CD1c-positive myeloid dendritic cell (primary cell): Measurements from ENCODE around the gene GALM.
"Not testable (repeated sequence)": the region's sequence is repeated elsewhere in the genome, so short reads cannot be mapped to it uniquely, and the experiment has no call there.

ENCODE experiments used
- DNase-seq: peaks from one replicate; pipeline ENCODE4 v3.0.0-alpha.2; 2016; ENCODE audit errors: extremely low spot score

GALM gene

DNA sequence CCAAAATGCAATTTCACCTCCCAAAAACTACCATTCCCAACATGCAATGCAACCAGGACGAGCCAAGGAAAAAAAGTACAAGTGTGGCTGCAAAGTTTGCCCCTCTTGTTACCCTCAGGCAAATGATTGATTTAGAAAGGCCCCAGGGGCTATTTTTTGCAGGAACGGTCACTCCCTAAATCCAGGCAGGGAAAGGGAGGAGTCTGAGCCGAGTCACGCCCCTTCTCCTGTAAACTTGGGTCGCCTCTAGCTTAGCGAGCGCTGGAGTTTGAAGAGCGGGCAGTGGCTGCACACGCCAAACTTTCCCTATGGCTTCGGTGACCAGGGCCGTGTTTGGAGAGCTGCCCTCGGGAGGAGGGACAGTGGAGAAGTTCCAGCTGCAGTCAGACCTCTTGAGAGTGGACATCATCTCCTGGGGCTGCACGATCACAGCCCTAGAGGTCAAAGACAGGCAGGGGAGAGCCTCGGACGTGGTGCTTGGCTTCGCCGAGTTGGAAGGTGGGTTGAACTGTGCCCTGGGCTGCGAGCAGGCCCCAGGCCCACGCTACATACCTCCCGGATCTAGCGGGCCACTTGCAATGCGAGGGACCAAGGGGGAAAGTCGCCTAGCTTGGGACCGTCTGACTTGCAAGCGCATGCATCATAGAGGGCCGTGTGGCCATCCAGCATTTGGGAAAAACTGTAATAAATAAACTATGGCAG is at the start of gene GALM:
GALM (plus strand) TSS at position 261 of the 702 bp plus-strand sequence; CDS start at position 309, 48 bp downstream.
- peak; percentile 84 for DNase-seq

DNA sequence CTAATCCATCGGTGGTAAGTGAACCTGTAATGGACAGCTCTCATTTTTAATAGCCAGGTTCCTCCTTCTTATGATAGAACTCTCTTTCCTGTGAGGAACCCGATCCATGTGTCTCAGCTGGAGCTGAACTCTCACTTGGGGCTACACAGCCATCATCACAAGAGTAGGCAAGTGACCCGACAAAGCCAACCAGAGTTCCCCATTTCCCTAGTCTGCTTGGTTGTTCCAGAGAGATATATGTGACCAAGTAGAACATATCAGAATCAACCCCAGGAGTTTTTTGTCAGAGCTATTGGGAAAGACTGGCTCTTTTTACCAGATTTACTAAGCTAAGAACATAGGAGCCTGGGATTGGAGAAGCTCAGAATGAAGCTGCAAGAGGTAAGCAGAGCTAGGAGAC is 48.6 kb upstream of the GALM start:
- peak; percentile 54 for DNase-seq

DNA sequence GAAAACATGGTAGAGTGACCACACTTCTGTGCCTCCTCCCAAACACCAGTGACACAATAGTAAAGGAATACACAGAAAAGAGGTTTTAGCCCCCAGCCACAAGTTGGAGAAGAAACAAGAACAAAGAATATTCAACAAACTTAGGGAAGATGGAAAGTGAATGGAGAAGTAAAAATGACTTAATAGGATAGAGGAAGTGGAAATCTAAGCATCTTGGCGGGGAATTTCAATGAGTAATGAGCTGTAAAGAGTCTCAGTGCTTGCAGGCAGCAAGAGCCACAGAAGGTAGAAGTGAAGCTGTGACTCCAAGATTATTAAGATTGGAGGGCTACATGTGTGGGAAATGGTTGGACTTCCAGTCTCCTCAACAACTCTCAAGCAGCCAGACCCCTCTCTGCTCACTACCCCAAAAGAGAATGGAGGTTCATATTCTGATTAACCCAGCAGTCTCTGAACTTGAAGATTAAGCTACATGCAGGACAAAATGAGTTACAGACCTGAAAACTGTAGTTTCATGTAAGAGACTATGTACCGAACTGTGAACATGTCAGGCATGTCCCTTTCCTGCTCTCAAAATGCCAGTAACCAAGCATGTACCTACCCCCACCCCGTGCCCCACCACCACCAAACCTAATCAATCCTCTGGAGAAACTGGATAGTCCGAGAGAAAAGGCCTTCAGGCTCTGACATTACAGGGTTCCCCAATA is 46.3 kb upstream of the GALM start:
- peak; percentile 92 for DNase-seq

DNA sequence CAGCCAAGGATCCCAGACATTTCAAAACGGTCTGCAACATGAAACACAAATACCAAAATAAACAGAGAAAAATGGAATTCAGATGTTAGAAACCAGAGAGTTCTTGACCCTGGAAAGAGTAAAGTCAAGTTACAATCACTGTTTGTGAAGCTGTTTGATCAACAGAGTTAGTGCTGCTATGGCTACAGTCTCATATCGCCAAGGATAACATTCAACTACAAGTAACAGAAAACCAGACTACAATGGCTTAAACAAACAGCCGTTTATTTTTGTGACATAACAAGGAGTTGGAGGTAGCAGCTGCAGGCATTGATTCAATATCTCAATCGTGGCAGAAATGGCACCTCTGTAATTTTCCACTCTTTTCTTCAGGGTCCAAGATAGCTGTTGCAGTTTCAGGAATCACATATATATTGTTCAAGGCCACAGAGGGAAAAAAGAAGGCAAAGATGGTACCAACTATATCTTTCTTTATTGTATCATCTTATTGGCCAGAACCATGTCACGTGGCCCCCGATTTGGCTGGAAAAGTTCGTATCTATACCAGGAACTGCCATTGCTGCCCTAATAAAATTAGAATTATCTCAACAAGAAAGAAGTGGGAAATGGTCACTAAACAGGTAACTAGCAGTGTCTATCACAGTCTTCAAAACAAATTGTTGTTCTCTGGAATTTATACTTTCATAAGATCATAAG is 45.5 kb upstream of the GALM start:
- peak; percentile 30 for DNase-seq

DNA sequence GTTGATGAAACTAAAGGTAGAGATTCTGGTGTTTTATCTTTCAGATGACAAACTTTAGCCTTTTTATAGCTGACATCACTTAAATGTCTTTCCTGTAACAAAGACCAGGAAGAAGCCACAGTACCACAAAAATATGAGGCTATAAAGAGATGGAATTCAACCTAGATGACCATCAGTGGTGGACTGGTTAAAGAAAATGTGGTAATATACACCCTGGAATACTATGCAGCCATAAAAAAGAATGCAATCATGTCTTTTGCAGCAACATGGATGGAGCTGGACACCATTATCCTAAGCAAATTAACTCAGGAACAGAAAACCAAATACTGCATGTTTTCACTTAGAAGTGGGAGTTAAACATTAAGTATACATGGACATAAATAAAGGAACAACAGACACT is 44.9 kb upstream of the GALM start:
- DNase-seq, result no peak

DNA sequence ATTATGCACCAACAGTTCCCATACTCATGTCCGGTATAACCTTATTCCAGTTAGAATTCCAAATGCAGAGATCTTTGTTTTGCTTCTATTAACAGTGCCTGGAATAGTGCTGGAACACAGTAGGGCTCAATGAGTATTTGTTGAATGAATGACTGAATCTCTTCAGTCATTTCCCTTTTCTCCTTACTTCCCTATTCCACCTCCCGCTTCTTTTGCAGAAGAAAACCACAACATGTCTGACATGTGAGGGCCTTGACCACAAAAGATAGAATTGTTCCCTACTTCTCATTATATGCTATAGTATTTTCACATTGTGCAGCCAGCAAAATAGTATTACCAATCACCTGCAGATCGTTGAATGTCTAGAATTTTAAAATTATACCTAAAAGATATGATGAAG is 43.7 kb upstream of the GALM start:
- peak; percentile 85 for DNase-seq

DNA sequence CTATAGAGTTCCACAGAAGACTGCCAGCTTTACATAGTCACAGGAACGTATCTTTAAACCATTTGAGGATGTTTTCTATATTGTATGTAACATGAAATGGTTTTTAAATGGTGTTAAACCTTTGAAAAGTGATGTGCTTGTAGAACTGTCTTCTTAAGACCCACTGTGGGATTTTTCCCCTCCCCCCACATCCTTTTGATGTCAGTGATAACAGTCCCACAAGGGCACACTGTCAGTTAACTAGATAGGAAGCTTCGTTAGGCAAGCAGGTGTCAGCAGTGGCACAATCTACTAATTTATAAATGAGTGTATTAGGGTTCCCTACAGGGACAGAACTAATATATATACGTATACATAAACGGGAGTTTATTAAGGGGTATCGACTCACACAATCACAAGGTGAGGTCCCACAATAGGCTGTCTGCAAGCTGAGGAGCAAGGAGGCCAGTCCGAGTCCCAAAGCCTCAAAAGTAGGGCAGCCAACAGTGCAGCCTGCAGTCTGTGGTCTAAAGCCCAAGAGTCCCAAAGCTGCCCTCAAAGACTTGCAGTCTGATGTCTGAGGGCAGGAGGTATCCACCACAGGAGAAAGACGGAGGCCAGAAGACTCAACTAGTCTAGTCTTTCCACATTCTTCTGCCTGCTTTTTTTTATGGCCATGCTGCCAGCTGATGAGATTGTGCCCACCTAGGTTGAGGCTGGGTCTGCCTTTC is 39.4 kb upstream of the GALM start:
- DNase-seq, result no peak

DNA sequence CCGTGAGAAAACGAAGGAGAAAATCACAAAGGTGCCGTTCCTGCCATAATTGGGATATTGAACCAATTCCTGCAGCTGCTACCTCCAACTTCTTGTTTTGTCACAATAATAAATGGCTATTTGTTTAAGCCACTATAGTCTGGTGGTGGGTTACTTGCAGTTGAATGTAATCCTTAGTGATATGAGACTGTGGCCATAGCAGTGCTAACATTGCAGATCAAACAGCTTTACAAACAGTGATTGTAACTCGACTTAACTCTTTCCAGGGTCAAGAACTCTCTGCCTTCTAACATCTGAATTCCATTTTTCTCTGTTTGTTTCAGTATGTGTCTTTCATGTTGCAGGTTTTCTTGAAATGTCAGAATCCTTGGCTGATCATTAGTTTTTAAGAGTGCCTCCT is 38.5 kb upstream of the GALM start:
- no peak for DNase-seq

DNA sequence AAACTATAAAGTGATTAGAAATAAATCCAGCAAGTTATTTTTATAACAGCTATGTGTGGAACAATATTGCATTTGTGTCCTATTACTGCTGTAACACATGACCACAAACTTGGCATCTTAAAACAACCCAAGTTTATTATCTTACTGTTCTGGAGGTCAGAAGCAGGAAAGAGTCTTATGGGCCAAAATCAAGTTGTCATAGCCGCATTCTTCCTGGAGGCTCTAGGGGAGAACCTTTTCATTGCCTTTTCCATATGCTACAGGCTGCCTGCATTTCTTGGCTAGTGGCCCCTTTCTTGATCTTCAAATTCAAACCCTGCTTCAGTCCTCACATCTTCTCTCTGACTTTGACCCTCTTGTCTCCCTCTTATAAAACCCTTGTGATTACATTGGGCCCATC is 36.2 kb upstream of the GALM start:
- no peak for DNase-seq

DNA sequence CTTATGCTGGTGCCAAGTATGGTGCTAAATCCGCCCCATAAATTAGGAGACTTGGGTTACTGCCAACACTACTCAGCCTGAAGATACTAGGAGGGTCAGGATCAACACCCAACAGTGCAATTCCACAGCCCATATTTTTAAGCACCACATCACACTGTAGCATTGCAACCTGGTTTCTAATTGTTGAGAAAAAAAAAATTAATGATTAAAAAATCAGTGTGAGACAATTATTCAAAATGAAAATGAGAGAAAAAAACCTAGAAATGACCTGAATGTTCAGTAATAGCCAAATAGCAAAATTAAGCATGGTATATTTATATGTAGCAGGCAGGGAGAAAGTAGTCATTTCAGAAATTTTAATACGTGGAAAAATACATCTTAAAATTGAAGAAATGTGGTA is 33.9 kb upstream of the GALM start:
- DNase-seq, result no peak

DNA sequence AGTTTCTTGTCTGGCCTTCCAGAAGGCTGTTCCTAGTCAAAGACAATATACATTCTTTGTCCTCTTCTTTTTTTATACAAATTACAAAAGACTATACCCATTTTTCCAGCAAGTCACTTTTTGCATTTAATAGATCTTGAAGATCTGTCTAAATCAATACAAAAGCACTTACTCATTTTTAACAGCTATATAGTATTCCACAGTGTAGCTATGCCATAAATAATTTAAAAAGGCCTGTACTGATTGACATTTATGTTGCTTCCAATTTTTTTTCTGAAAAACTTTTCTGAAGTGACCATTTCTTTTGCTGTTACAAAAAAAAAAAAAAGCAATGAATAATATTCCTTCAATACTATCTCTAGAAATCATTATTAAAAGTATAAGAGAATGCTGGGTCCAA is 32.9 kb upstream of the GALM start:
- no peak for DNase-seq

DNA sequence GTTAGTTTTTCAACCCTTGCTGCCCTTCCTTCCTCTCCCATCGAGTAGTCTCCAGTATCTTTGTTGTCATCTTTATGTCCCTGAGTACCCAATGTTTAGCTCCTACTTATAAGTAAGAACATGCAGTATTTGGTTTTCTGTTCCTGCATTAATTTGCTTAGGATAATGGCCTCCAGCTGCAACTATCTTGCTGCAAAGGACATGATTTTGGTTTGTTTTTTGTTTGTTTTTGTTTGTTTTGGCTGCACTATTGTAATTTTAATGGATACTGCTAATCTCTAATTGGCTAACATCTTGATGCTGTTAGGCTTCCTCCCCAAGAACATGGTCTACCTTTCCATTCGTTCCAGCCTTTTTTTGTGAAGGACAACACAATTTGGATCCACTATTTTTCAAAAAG is 32.0 kb upstream of the GALM start:
- no peak for DNase-seq

DNA sequence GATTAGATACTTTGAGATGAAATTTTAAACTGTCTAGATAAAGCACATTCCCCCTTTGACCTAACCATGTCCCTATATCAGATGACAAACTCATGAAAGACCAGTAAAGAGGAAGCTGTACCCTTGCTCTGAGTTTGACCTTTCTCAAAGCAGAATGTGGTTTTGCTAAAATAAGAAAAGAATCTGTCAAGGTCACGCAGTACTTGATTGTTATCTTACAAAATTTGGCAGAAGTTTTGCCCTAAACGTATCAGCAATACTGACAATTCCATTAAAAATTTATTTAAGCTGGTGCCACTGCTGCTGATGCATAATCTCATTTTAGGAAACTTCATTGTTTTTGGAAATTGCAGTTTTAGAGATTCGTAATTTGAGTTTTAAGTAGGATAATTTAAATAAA is 31.2 kb upstream of the GALM start:
- DNase-seq, result peak; percentile 75

DNA sequence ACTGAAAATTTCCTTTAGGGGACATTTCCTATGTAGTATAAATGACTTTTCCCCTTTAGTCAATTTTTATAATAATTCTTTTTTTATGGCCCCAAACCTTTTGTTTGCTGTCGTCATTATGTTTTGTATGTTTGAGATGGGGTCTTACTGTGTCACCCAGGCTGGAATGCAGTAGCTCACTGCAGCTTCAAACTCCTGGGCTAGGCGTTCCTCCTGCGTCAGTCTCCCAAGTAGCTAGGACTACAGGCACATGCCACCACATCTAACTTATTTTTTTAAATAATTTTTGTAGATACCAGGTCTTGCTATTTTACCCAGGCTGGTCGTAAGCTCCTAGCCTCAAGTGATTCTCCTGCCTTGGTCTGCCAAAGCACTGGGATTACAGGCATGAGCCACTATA is 30.8 kb upstream of the GALM start:
- no peak for DNase-seq

DNA sequence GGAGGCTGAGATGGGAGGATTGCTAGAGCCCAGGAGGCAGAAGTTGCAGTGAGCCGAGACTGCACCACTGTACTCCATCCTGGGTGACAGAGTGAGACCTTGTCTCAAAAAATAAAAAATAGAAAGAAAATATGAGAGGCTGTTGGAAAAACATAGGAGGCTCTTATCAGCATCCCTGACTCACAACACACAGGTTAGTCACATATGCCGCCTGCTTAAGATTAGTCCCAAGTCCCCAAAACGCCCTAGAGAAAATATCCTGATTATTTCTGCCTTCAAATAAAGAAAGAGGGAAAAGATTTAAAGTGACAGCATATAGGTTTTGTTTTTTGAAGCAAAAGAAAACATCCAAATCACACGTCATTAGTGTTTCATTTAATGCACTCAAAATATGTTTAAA is 29.8 kb upstream of the GALM start:
- no peak for DNase-seq

DNA sequence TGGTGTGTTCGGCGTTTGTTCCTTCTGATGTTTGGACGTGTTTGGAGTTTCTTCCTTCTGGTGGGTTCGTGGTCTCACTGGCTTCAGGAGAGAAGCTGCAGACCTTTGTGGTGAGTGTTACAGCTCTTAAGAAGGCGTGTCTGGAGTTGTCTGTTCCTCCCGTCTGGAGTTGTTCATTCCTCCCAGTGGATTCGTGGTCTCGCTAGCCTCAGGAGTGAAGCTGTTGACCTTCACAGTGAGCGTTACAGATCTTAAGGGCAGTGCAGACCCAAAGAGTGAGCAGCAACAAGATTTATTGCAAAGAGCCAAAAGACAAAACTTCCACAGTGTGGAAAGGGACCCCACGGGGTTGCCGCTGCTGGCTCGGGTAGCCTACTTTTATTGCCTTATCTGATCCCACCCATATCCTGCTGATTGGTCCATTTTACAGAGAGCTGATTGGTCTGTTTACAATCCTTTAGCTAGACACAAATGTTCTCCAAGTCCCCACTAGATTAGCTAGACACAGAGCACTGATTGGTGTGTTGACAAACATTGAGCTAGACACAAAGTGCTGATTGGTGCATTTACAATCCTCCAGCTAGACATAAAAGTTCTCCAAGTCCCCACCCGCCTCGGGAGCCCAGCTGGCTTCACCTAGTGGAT is 23.4 kb upstream of the GALM start:
- not testable (repeated sequence) for DNase-seq

DNA sequence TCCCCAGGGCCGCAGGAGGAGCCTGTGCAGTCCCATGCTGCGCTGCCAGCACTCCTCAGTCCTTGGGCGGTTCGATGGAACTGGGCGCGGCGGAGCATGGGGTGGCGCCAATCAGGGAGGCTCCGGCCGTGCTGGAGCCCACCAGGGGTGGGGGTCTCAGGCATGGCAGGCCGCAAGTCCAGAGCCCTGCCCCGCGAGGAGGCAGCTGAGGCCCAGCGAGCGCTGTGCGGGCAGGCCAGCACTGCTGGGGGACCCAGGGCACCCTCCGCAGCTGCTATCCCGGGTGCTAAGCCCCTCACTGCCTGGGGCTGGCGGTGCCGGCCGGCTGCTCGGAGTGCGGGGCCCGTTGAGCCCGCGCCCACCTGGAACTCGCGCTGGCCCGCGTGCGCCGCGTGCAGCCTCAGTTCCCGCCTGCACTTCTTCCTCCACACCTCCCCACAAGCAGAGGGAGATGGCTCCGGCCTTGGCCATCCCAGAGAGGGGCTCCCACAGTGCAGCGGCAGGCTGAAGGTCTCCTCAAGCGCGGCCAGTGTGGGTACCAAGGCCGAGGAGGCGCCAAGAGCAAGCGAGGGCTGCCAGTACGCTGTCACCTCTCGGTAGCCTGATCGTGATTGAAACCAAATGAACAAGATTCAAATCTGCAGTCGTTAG is 22.8 kb upstream of the GALM start:
- no peak for DNase-seq

DNA sequence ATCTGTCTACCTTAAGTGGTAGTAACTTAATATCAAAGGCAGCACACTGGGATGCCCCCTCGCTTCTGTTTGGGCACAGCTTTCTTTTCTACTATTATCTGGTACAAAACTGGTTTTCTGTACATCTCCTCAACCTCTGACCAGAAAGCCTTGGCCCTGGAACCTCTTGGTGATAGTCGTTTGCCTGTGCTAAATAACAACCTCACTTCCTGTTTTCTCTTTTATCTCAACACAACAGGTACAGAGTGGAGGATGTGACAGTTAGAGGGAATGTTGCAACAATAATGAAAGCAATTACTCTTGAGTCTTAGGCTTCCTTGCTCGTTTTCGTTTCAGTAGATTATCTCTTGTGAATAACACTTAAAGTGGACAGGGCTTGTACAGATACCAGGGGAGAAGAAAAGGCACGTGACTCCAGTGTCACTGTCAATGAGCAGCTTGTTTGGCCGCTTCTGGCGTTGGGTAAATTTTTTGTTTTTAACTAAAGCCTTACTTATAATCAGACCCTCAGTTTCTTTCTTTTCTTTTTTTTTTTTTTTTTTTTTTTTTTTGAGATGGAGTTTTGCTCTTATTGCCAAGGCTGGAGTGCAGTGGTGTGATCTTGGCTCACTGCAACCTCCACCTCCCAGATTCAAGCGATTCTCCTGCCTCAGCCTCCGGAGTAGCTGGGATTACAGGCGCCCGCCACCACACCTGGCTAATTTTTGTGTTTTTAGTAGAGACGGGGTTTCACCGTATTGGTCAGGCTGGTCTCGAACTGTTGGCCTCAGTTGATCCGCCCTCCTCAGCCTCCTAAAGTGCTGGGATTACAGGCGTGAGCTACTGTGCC is 22.0 kb upstream of the GALM start:
- DNase-seq, result not testable (repeated sequence)

DNA sequence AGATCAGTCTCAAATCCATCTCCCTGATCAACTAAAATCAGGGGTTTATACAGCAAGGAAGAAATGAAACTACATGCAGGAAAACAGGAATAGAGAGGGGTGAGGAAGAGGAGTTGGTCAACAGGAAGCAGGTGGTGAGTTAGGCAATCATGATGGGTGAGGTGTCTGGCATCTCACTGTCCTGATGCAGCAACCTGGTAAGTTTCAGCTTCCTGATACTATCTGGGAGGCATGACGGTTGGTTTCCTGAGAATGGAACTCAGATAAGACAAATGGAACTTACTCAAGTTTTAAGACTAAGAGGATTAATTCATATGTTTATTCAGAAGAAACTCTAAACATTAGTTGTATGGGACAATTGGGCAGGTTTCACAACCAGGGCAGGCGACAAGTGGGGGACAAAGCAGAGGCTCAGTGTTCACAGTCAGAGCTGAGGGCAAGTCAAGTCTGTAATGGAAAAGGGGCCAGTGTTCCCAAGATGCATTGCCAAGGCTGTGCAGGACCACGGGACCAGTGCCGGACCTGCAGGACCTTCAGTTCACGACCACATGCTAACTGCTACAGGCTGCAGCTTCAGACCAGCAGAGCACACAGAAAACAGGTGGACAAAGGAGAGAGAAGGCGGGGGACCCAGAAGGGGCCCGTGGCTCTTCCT is 17.7 kb upstream of the GALM start:
- DNase-seq, result peak; percentile 53

DNA sequence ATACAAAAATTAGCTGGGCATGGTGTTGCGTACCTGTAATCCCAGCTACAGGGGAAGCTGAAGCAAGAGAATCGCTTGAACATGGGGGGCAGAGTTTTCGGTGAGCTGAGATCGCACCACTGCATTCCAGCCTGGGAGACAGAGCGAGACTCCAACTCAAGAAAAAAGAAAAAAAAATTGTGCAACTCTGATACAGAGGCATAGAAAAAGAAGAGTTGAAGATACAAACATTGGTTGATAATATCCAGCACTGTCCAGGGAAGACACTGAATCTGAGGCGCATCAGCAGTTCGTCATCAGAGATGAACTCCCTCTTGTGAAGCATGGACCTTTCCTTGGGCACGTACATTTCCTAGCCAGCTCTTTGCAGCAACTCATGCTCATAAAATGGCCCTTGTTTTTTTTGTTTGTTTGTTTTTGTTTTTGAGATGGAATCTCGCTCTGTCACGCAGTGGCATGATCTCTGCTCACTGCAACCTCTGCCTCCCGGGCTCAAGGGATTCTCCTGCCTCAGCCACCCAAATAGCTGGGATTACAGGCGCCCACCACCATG is 16.7 kb upstream of the GALM start:
- DNase-seq, result no peak
